ENCODE results near the gene MGAT5B. TPM values are rescaled to one million over a fixed set of nuclear protein-coding genes. Genes with fewer than 3 reads are reported as not detected.
A peak's percentile ranks its signal among the peaks of the same experiment; 100 is the strongest.

The MGAT5B gene
- polyA plus RNA-seq, 3 donors from 2014 or later: not detected

DNA sequence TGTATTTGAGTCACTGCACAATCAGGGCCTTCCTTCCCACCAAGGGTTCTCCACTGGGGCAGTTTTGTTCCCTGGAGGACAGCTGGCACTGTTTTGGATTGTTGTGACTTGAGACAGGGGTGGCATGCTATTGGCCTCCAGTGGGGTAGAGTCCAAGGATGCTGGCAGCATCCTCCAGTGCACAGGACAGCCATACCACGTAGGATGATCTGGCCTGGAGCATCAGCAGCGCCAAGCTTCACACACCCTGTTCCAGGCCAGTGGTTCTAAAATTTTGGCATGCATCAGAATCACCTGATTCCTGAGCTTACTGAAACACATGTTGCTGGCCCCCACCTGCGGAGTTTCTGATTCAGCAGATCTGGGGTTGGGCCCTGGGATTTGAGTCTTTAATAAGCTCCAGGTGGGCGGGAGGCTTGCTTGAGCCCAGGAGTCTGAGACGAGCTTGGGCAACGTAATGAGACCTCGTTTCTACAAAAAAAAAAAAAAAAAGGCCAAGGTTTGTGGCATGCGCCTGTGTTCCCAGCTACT lies 83.2 kb downstream of the MGAT5B start:
- H3K27me3 Mint-ChIP-seq (ENCODE audit: low read depth in 3 of 3): peaks cover 0 to 3% (median 2%) of the 10 kb centered on the region in 3 donors
- DNase-seq: no peak
- H3K36me3 Mint-ChIP-seq: no peaks in the 10 kb centered on the region
- H3K27ac Mint-ChIP-seq: no peak overlapping the region
- no peaks in the 10 kb centered on the region for H3K4me1 Mint-ChIP-seq
- H3K9me3 Mint-ChIP-seq: no peaks in the 10 kb centered on the region
- no peak overlapping the region for H3K4me3 Mint-ChIP-seq

DNA sequence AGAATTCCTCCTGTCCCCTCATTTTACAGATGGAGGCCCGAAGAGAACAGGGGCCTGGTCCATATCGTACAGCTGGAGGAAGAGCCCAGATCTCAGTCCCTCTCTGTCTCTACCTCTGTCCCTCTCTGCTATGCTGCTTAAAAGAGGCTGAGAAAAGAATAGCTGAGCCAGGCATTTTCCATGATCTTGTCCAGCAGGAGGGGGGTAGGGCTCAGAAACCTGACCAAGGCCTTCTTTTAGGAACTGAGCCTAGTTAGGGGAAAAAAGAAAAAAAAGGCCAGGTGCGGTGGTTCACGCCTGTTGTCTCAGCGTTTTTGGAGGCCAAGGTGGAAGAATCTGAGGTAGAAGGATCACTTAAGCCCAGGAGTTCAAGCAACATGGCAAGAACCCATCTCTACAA lies 84.2 kb downstream of the MGAT5B start:
- DNase-seq: no peak
- Mint-ChIP-seq H3K4me1 (no peaks in the 10 kb centered on the region), H3K4me3 (no peak overlapping the region), H3K27ac (peak overlapping the region in 1 of 6 donors; percentile 40), H3K27me3 (ENCODE audit: low read depth in 3 of 3) (peaks cover 0 to 3% (median under 1%) of the 10 kb centered on the region in 3 donors), H3K36me3 (no peaks in the 10 kb centered on the region), H3K9me3 (no peaks in the 10 kb centered on the region)

DNA sequence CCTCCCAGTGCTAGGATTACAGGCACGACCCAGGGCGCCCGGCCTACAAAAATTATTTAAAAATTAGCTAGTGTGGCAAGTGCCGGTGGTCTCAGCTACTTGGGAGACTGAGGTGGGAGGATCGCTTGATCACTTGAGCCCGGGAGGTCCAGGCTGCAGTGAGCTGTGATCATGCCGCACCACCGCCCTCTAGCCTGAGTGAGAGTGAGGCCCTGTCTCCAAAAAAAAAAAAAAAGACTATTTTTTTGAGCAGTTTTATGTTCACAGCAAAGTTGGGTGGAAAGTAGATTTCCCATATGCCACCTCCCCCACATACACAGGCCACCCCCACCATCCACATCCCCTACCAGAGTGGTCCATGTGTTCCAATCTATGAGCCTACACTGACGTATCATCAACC lies 84.9 kb downstream of the MGAT5B start:
- no peak for DNase-seq
- Mint-ChIP-seq H3K27me3 (ENCODE audit: low read depth in 3 of 3) (peaks cover 0 to 3% (median 0%) of the 10 kb centered on the region in 3 donors), H3K27ac (no peak overlapping the region), H3K4me3 (no peak overlapping the region), H3K4me1 (no peaks in the 10 kb centered on the region), H3K36me3 (no peaks in the 10 kb centered on the region), H3K9me3 (no peaks in the 10 kb centered on the region)

DNA sequence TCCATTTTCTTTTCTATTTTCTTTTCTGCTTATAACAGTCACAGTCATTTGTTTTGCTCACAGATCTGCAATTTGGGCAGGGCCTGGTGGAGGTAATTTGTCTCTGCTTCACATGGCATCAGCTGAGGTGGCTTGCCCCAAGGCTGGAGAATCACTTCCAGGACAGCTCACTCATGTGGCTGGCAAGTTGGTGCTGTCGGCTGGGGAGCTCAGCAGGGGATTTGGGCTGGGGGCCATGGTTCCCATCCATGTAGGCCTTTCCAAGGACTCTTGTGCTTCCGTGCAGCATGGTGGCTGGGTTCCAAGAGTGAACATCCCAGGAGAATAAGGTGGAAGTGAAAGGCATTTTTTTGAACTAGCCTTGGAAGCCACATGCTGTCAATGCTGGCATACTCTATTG lies 85.7 kb downstream of the MGAT5B start:
- DNase-seq: no peak
- no peak overlapping the region for H3K27ac Mint-ChIP-seq
- H3K9me3 Mint-ChIP-seq: no peaks in the 10 kb centered on the region
- no peaks in the 10 kb centered on the region for H3K36me3 Mint-ChIP-seq
- peaks cover 0 to 1% (median 0%) of the 10 kb centered on the region in 3 donors for H3K27me3 Mint-ChIP-seq (ENCODE audit: low read depth in 3 of 3)
- no peak overlapping the region for H3K4me3 Mint-ChIP-seq
- no peaks in the 10 kb centered on the region for H3K4me1 Mint-ChIP-seq

DNA sequence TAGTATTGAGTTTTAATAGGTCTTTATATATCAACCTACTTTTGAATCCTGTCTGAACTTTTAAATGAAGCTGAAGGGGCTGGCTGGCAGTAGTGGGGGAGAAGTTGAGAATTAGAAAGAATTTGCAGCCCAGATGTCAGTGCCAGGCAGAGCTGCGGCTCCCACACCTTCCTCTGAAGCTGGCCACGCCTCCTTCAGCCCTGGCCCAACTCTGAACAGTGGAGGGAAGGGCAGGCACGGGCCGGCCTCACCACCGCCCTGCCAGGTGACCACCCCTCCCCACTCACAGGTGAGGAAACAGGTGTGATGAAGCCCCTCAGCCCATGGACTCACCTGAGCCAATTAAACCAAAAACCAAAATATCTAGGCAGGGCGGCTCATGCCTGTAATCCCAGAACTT lies 87.0 kb downstream of the MGAT5B start:
- Mint-ChIP-seq H3K27me3 (ENCODE audit: low read depth in 3 of 3) (peaks cover 0 to 1% (median 0%) of the 10 kb centered on the region in 3 donors), H3K4me1 (no peaks in the 10 kb centered on the region), H3K9me3 (no peaks in the 10 kb centered on the region), H3K36me3 (no peaks in the 10 kb centered on the region), H3K4me3 (no peak overlapping the region), H3K27ac (peak overlapping the region in 1 of 6 donors; percentile 40)
- DNase-seq: no peak

DNA sequence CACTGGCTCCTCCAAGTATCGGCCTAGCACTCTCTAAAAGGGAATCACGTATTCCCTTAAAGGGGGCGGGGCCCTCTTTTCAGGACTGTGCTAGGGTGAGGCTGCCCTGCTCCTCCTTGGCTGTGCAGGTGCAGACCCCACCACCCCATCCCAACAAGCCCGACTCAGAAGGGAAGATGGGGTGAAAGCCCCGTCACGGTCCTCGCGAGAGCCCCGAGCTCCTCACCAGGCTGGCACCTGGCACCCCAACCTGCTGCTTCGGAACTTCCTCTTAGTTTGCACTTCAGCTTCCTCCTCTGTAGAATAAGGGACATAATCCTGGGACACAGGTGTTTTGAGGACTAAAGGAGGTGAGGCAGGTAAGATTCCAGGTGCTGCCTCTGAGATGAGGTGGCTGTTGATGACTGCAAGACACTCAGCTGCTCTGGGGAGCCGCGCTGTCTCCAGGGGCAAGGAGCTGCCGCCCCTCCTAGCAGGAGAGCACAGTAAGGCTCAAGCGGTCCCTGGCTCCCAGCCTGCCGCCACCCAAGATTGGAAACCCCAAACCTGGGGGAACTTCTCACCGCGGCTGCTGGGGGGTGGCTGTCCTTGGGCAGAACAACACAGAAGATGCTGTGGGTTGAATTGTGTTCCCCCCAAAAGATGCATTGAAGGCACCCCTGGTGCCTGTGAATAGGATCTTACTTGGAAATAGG lies 88.8 kb downstream of the MGAT5B start:
- Mint-ChIP-seq H3K4me3 (no peak overlapping the region), H3K4me1 (no peaks in the 10 kb centered on the region), H3K9me3 (no peaks in the 10 kb centered on the region), H3K36me3 (no peaks in the 10 kb centered on the region), H3K27ac (no peak overlapping the region), H3K27me3 (ENCODE audit: low read depth in 3 of 3) (peaks cover 0 to 1% (median 0%) of the 10 kb centered on the region in 3 donors)
- no peak for DNase-seq

DNA sequence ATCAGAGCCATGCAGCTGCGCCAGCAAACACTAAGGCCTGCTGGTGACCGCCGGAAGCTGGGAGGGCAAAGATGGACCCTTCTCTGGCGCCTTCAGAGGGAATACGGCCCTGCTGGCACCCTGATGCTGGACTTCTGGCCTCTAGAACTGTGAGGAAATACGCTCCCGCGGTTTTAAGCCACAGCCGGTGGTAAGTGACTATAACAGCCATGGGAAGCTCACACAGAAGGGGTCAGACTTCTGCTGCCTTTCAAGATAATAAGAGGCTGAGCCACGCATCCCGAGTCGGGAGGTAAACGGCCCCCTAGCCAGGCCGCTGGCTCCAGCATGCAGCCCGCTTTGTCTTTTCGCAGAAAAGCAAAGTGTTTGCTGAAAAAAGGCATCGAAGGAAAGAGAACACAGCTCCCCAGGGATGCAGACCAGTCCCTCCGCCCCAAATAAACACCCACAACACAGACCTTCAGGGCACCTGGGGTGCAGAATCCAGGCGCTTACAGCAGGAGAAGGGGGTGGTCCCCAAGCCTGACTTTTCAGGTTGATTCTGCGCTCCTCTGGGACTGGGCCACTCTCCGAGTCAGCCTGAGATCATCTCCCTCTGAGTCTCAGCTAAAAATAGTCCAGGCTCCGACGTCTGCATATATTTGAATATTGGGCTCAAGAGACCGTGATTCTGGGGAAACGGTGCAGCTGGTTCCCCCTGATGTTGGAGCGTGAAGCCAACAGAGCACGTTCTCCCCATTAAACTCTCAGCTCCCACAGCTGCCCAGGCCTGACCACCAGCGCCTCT lies 89.7 kb downstream of the MGAT5B start:
- no peak for DNase-seq
- no peak overlapping the region for H3K27ac Mint-ChIP-seq
- H3K36me3 Mint-ChIP-seq: no peaks in the 10 kb centered on the region
- H3K4me3 Mint-ChIP-seq: no peak overlapping the region
- H3K27me3 Mint-ChIP-seq (ENCODE audit: low read depth in 3 of 3): peaks cover 0 to 1% (median 0%) of the 10 kb centered on the region in 3 donors
- no peaks in the 10 kb centered on the region for H3K4me1 Mint-ChIP-seq
- H3K9me3 Mint-ChIP-seq: no peaks in the 10 kb centered on the region

DNA sequence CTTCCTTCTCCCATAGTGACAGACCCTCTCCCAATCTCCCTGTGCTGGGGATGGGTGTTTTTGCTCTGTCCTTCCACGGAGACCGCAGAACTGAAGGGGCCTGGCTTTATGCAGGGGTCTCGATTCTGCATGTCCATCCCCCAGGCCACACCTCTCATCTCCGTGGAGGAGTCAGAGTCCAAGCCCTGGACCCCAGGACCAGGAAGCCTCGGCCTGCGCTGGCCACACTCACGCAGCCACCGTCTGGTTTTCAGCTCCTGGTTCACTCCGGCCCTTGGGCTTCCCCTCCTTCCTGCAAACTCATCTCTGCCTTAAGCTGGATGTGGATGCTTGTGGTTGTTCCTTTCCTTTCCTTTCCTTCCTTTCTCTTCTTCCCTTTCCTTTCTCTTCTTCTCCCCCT lies 90.8 kb downstream of the MGAT5B start:
- Mint-ChIP-seq H3K4me3 (no peak overlapping the region), H3K4me1 (no peaks in the 10 kb centered on the region), H3K27ac (no peak overlapping the region), H3K36me3 (no peaks in the 10 kb centered on the region), H3K9me3 (no peaks in the 10 kb centered on the region), H3K27me3 (ENCODE audit: low read depth in 3 of 3) (peaks cover 0 to 1% (median 0%) of the 10 kb centered on the region in 3 donors)
- no peak for DNase-seq

DNA sequence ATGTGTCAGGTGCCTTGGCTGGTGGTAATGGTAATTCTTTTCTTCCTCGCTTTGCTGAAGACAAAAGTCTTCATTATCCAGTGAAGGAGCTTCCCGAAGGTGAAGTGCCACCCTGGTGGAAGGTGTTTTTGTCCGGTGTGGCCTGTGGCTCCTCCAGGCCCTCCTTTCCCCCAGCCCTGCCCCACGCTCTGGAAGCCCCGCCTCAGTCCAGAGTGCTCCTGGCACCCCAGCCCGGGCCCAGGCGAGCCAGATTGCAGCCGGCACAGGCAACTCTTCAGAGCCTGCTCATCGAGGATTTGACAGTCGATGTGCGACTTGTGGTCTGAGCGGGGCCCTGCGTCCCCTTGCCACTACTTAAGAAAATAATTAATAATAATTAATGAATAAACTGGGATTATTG lies 93.7 kb downstream of the MGAT5B start:
- no peak overlapping the region for H3K4me3 Mint-ChIP-seq
- no peaks in the 10 kb centered on the region for H3K4me1 Mint-ChIP-seq
- H3K27me3 Mint-ChIP-seq (ENCODE audit: low read depth in 3 of 3): no peaks in the 10 kb centered on the region
- H3K36me3 Mint-ChIP-seq: no peaks in the 10 kb centered on the region
- no peak for DNase-seq
- H3K27ac Mint-ChIP-seq: no peak overlapping the region
- H3K9me3 Mint-ChIP-seq: no peaks in the 10 kb centered on the region

DNA sequence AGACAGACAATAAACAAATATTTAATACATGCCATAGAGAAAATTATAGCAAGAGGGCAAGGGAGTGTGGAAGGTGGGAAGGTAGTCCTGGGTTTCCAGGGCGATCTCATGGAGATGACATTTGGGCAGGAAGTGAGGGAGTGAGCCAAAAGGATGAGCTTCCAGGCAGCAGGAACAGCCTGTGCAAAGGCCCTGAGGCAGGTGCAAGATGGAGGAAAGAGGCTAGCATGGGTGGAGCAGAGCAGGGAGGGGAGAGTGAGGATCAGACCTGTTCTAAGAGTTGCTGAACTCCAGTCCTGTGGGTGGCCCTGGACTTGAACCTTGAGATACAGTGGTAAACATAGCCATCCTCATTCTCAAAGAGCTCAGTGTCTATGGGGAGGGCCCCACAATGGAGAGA lies 94.7 kb downstream of the MGAT5B start:
- no peak overlapping the region for H3K27ac Mint-ChIP-seq
- H3K4me1 Mint-ChIP-seq: no peaks in the 10 kb centered on the region
- no peak overlapping the region for H3K4me3 Mint-ChIP-seq

DNA sequence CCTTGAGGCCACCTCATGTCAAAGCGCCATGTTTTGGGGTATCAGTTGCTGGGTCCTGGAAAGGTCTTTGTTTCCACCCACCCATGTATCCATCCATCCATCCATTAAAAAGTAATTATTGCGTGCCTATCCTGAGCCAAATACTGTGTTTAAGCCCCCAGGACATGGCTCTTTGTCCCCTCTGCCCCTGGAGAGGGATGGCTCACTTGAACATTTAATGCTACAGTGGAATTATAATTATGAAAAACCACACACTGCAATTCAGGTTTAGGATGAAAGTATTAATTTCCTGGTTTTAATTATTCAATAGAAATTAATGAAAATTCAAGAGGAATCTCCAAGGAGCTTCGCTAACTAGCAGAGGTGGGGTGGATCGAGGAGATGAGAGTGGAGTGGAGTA lies 97.8 kb downstream of the MGAT5B start:
- no peaks in the 10 kb centered on the region for H3K36me3 Mint-ChIP-seq
- no peaks in the 10 kb centered on the region for H3K9me3 Mint-ChIP-seq
- no peak overlapping the region for H3K27ac Mint-ChIP-seq
- no peak overlapping the region for H3K4me3 Mint-ChIP-seq
- H3K4me1 Mint-ChIP-seq: peaks cover 13 to 17% of the 10 kb centered on the region in 2 donors
- no peak for DNase-seq
- H3K27me3 Mint-ChIP-seq (ENCODE audit: low read depth in 3 of 3): peaks cover 2 to 21% (median 2%) of the 10 kb centered on the region in 3 donors

More for the DNA sequence above, 94.7 kb downstream of the MGAT5B start:
- Mint-ChIP-seq H3K36me3 (no peaks in the 10 kb centered on the region), H3K9me3 (no peaks in the 10 kb centered on the region), H3K27me3 (ENCODE audit: low read depth in 3 of 3) (peaks cover 0 to 6% (median 0%) of the 10 kb centered on the region in 3 donors)
- no peak for DNase-seq

DNA sequence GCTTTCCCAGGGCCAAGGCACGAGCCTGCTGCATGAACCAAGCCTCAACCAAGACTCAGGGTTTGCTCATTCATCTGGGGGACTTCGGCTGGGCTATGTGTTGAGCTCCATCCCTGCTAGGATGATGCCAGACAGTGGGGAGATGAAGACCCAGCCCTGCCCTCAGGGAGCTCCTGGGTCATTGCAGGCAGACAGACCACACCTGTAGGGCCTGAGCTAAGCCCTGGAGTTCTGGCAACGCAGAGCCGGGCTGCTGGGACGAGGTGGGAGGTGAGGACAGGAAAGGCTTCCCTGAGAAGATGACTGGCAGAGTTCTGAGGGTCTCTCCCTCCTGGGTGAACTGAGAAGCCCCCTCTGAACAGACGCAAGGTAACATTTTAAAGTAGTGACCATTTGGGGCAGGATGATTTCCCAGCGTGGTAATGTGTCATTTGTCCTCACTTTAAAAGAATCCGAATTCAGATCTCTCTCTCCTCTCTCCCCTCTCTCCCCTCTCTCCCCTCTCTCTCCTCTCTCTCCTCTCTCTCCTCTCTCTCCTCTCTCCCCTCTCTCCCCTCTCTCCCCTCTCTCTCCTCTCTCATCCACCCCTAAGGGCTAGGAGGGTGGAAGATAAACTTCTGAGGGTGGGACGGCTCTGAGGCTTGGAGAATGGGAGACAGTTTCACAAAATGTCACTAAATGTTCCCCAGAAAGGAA lies 98.4 kb downstream of the MGAT5B start:
- no peak for DNase-seq
- H3K27ac Mint-ChIP-seq: no peak overlapping the region
- H3K4me1 Mint-ChIP-seq: peaks cover 13 to 17% of the 10 kb centered on the region in 2 donors
- H3K36me3 Mint-ChIP-seq: no peaks in the 10 kb centered on the region
- no peak overlapping the region for H3K4me3 Mint-ChIP-seq
- H3K27me3 Mint-ChIP-seq (ENCODE audit: low read depth in 3 of 3): peaks cover 2 to 21% (median 2%) of the 10 kb centered on the region in 3 donors
- no peaks in the 10 kb centered on the region for H3K9me3 Mint-ChIP-seq

DNA sequence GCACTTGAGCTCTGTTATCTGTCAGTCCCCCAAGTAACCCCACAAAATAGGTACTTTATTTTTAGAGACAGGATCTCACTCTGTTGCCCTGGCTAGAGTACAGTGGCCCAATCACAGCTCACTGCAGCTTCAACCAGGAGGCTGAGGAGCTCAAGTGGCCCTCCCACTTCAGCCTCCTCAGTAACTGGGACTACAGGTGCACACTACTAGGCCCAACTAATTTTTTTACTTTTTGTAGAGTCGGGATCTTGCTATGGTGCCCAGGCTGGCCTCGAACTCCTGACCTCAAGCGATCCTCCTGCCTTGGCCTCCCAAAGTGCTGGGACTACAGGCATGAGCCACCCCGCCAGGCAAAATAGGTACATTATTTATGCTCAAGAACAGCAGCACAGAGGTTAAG lies 99.6 kb downstream of the MGAT5B start:
- H3K9me3 Mint-ChIP-seq: no peaks in the 10 kb centered on the region
- DNase-seq: no peak
- no peaks in the 10 kb centered on the region for H3K36me3 Mint-ChIP-seq
- H3K4me3 Mint-ChIP-seq: peak overlapping the region in 2 of 5 donors; percentile 6 to 32
- peaks cover 13 to 17% of the 10 kb centered on the region in 2 donors for H3K4me1 Mint-ChIP-seq
- no peak overlapping the region for H3K27ac Mint-ChIP-seq
- H3K27me3 Mint-ChIP-seq (ENCODE audit: low read depth in 3 of 3): peaks cover 2 to 21% (median 2%) of the 10 kb centered on the region in 3 donors

Measured in immature natural killer cell (primary cell).